ENCODE measurements around the gene TM4SF1.

TM4SF1 gene

GRCh38 chr3:149321136-149321535 lies 56.3 kb downstream of the TM4SF1 start:
- in situ Hi-C loops (cut with HindIII; ENCODE audit: low sequenced_read_pairs), result no loop called here
- TF ChIP-seq, protein P1, sequence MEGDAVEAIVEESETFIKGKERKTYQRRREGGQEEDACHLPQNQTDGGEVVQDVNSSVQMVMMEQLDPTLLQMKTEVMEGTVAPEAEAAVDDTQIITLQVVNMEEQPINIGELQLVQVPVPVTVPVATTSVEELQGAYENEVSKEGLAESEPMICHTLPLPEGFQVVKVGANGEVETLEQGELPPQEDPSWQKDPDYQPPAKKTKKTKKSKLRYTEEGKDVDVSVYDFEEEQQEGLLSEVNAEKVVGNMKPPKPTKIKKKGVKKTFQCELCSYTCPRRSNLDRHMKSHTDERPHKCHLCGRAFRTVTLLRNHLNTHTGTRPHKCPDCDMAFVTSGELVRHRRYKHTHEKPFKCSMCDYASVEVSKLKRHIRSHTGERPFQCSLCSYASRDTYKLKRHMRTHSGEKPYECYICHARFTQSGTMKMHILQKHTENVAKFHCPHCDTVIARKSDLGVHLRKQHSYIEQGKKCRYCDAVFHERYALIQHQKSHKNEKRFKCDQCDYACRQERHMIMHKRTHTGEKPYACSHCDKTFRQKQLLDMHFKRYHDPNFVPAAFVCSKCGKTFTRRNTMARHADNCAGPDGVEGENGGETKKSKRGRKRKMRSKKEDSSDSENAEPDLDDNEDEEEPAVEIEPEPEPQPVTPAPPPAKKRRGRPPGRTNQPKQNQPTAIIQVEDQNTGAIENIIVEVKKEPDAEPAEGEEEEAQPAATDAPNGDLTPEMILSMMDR (IDR thresholded peaks at IDR 0.05; ENCODE audit: low read depth, low read length), result no peak
- H3K4me3 ChIP-seq (ENCODE audit: low read depth, low read length), result no peak overlapping the region
- no peak for DNase-seq (ENCODE audit: low read depth, low spot score)

GRCh38 chr3:149319750-149320149 lies 57.7 kb downstream of the TM4SF1 start:
- H3K4me3 ChIP-seq (ENCODE audit: low read depth, low read length), result no peak overlapping the region
- no peak for DNase-seq (ENCODE audit: low read depth, low spot score)
- TF ChIP-seq, protein P1 (IDR thresholded peaks at IDR 0.05; ENCODE audit: low read depth, low read length), result no peak
- in situ Hi-C loops (cut with HindIII; ENCODE audit: low sequenced_read_pairs), result no loop called here

Measured in astrocyte of the spinal cord (primary cell).